ENCODE data around the gene LDLRAD4.
"Not testable (repeated sequence)": the region's sequence is repeated elsewhere in the genome, so short reads cannot be mapped to it uniquely, and the experiment has no call there.

The LDLRAD4 gene

GRCh38 chr18:13486284-13486683, 267.7 kb downstream of the LDLRAD4 start:
- H3K9ac ChIP-seq (ENCODE audit: low read depth in 1 of 2, low read length in 2 of 2) = no peak overlapping the region
- no peak overlapping the region for H3K27ac ChIP-seq (ENCODE audit: low read depth, low read length)
- H3K4me1 ChIP-seq (ENCODE audit: control insufficient read depth in 1 of 2, insufficient read depth in 2 of 2, low read length in 2 of 2) = no peaks in the 10 kb centered on the region
- no peaks in the 10 kb centered on the region for H3K9me3 ChIP-seq (ENCODE audit: control insufficient read depth in 1 of 2, low read length in 2 of 2)
- no peaks in the 10 kb centered on the region for H3K27me3 ChIP-seq (ENCODE audit: control insufficient read depth in 1 of 2, insufficient read depth in 2 of 2, low read length in 2 of 2)
- H3K4me3 ChIP-seq (ENCODE audit: low read depth in 1 of 2, low read length in 2 of 2) = no peak overlapping the region
- H3K36me3 ChIP-seq (ENCODE audit: control insufficient read depth in 1 of 2, insufficient read depth in 2 of 2, low read length in 2 of 2) = peaks cover 0 to 3% of the 10 kb centered on the region in 2 donors

GRCh38 chr18:13486686-13487085, 268.1 kb downstream of the LDLRAD4 start:
- Histone ChIP-seq H3K9me3 (ENCODE audit: control insufficient read depth in 1 of 2, low read length in 2 of 2) (no peaks in the 10 kb centered on the region), H3K4me3 (ENCODE audit: low read depth in 1 of 2, low read length in 2 of 2) (no peak overlapping the region), H3K36me3 (ENCODE audit: control insufficient read depth in 1 of 2, insufficient read depth in 2 of 2, low read length in 2 of 2) (peaks cover 2 to 3% of the 10 kb centered on the region in 2 donors), H3K4me1 (ENCODE audit: control insufficient read depth in 1 of 2, insufficient read depth in 2 of 2, low read length in 2 of 2) (no peaks in the 10 kb centered on the region), H3K9ac (ENCODE audit: low read depth in 1 of 2, low read length in 2 of 2) (no peak overlapping the region), H3K27me3 (ENCODE audit: control insufficient read depth in 1 of 2, insufficient read depth in 2 of 2, low read length in 2 of 2) (no peaks in the 10 kb centered on the region), H3K27ac (ENCODE audit: low read depth, low read length) (no peak overlapping the region)

DNA sequence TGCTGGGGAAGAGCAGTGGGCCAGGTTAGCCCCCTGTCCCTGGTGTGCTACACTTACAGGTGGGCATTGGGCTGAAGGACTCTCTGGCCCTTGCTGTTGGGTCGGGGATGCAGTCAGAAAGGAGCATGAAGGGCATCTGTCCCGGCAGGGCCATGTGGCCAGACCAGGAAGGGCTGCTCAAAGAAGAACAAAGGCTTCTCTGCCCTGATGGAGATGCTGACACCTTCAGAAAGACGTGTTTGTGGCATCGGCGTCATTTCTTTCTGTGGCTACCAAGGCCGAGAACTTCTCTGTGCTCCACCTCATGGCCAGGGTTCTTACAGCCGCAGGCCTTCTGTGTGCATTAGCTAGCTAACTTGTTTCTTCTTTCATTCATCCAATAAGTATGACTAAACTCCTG, 268.7 kb downstream of the LDLRAD4 start:
- H3K9ac ChIP-seq (ENCODE audit: low read depth in 1 of 2, low read length in 2 of 2) = no peak overlapping the region
- peaks cover 3 to 8% of the 10 kb centered on the region in 2 donors for H3K36me3 ChIP-seq (ENCODE audit: control insufficient read depth in 1 of 2, insufficient read depth in 2 of 2, low read length in 2 of 2)
- no peak overlapping the region for H3K27ac ChIP-seq (ENCODE audit: low read depth, low read length)
- H3K9me3 ChIP-seq (ENCODE audit: control insufficient read depth in 1 of 2, low read length in 2 of 2) = no peaks in the 10 kb centered on the region
- no peak overlapping the region for H3K4me3 ChIP-seq (ENCODE audit: low read depth in 1 of 2, low read length in 2 of 2)
- no peaks in the 10 kb centered on the region for H3K27me3 ChIP-seq (ENCODE audit: control insufficient read depth in 1 of 2, insufficient read depth in 2 of 2, low read length in 2 of 2)
- no peaks in the 10 kb centered on the region for H3K4me1 ChIP-seq (ENCODE audit: control insufficient read depth in 1 of 2, insufficient read depth in 2 of 2, low read length in 2 of 2)

DNA sequence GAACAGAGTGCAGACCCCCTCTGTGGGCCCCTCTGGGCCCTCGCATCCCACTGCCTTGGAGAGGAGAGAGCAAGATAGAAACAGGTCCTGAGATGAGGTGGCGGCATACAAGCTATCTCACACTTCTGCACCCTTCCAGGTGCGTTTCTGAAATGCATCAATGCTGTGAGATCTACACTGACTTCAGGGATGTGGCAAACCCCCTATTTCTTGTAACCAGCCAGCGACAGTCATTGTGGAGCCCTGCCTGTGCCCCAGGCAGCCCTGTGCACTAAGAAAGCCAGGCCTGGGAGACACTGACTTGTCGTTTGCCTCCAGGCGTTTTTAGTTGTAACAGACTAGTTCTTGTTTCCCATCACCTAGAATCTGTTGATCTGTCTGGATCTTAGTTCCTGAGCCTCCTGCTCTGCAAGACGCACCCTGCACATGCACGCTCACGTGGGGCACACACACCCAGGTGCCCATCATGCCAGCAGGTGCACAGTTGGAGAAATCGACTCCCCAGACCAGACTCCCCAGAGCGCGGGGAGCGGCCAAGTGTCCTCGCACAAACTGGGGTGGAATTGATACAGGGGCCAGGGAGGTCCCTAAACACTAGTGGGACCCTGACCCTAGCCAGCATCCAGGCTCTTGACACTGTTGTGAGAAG, 269.8 kb downstream of the LDLRAD4 start:
- Histone ChIP-seq H3K4me3 (ENCODE audit: low read depth in 1 of 2, low read length in 2 of 2) (no peak overlapping the region), H3K36me3 (ENCODE audit: control insufficient read depth in 1 of 2, insufficient read depth in 2 of 2, low read length in 2 of 2) (peaks cover 3 to 12% of the 10 kb centered on the region in 2 donors), H3K9me3 (ENCODE audit: control insufficient read depth in 1 of 2, low read length in 2 of 2) (no peaks in the 10 kb centered on the region), H3K27ac (ENCODE audit: low read depth, low read length) (no peak overlapping the region), H3K27me3 (ENCODE audit: control insufficient read depth in 1 of 2, insufficient read depth in 2 of 2, low read length in 2 of 2) (no peaks in the 10 kb centered on the region), H3K9ac (ENCODE audit: low read depth in 1 of 2, low read length in 2 of 2) (no peak overlapping the region), H3K4me1 (ENCODE audit: control insufficient read depth in 1 of 2, insufficient read depth in 2 of 2, low read length in 2 of 2) (no peaks in the 10 kb centered on the region)

GRCh38 chr18:13489303-13489702, 270.7 kb downstream of the LDLRAD4 start:
- not testable (repeated sequence) for H3K9me3 ChIP-seq (ENCODE audit: control insufficient read depth in 1 of 2, low read length in 2 of 2); H3K4me1 ChIP-seq (ENCODE audit: control insufficient read depth in 1 of 2, insufficient read depth in 2 of 2, low read length in 2 of 2); H3K9ac ChIP-seq (ENCODE audit: low read depth in 1 of 2, low read length in 2 of 2); H3K4me3 ChIP-seq (ENCODE audit: low read depth in 1 of 2, low read length in 2 of 2); H3K27me3 ChIP-seq (ENCODE audit: control insufficient read depth in 1 of 2, insufficient read depth in 2 of 2, low read length in 2 of 2); H3K27ac ChIP-seq (ENCODE audit: low read depth, low read length)
- H3K36me3 ChIP-seq (ENCODE audit: control insufficient read depth in 1 of 2, insufficient read depth in 2 of 2, low read length in 2 of 2) = peaks cover 3 to 12% of the 10 kb centered on the region in 2 donors

DNA sequence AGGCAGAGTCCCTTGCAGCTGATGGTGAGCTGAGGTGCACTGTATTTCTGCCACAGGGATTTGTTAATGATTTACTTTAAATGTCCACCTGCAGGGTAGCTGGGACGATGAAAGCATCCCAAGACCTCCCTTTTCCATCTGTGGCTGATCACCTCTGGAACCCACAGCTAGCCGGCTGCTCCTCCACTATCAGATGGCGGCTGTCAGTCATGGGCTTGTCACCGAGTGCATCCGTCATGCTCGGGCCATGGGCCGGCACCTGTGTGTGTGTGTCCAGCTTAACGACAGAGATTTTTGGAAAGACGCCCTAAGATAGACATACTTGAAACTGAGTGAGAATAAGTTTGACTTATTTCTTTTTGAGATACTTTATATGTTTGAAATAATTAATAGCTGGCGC, 272.6 kb downstream of the LDLRAD4 start:
- no peak overlapping the region for H3K4me3 ChIP-seq (ENCODE audit: low read depth in 1 of 2, low read length in 2 of 2)
- no peak overlapping the region for H3K9ac ChIP-seq (ENCODE audit: low read depth in 1 of 2, low read length in 2 of 2)
- H3K4me1 ChIP-seq (ENCODE audit: control insufficient read depth in 1 of 2, insufficient read depth in 2 of 2, low read length in 2 of 2) = no peaks in the 10 kb centered on the region
- H3K27ac ChIP-seq (ENCODE audit: low read depth, low read length) = no peak overlapping the region
- H3K27me3 ChIP-seq (ENCODE audit: control insufficient read depth in 1 of 2, insufficient read depth in 2 of 2, low read length in 2 of 2) = no peaks in the 10 kb centered on the region
- no peaks in the 10 kb centered on the region for H3K9me3 ChIP-seq (ENCODE audit: control insufficient read depth in 1 of 2, low read length in 2 of 2)
- peaks cover 3 to 12% of the 10 kb centered on the region in 2 donors for H3K36me3 ChIP-seq (ENCODE audit: control insufficient read depth in 1 of 2, insufficient read depth in 2 of 2, low read length in 2 of 2)

DNA sequence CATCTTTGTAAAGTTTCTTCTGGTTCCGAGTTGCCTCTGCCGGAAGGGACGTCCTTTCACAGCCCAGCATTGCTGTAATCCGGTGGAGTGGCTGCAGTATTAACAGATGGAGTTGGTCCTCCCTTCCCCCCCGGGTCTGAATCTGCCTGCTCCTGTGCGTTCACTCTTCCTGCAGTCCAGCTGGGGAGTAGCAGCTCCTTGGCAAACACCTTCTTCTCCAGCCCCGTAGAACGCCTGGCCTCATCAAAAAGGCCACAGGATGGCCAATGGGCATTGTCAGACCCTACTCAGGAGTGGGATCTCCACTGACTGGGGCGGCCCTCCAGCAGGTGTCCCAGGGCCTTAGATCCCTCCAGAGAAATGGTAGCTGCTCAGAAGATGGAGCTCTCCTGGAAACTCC, 273.8 kb downstream of the LDLRAD4 start:
- Histone ChIP-seq H3K9ac (ENCODE audit: low read depth in 1 of 2, low read length in 2 of 2) (no peak overlapping the region), H3K4me3 (ENCODE audit: low read depth in 1 of 2, low read length in 2 of 2) (no peak overlapping the region), H3K27ac (ENCODE audit: low read depth, low read length) (no peak overlapping the region), H3K27me3 (ENCODE audit: control insufficient read depth in 1 of 2, insufficient read depth in 2 of 2, low read length in 2 of 2) (no peaks in the 10 kb centered on the region), H3K9me3 (ENCODE audit: control insufficient read depth in 1 of 2, low read length in 2 of 2) (no peaks in the 10 kb centered on the region), H3K36me3 (ENCODE audit: control insufficient read depth in 1 of 2, insufficient read depth in 2 of 2, low read length in 2 of 2) (peaks cover 5 to 12% of the 10 kb centered on the region in 2 donors), H3K4me1 (ENCODE audit: control insufficient read depth in 1 of 2, insufficient read depth in 2 of 2, low read length in 2 of 2) (no peaks in the 10 kb centered on the region)

DNA sequence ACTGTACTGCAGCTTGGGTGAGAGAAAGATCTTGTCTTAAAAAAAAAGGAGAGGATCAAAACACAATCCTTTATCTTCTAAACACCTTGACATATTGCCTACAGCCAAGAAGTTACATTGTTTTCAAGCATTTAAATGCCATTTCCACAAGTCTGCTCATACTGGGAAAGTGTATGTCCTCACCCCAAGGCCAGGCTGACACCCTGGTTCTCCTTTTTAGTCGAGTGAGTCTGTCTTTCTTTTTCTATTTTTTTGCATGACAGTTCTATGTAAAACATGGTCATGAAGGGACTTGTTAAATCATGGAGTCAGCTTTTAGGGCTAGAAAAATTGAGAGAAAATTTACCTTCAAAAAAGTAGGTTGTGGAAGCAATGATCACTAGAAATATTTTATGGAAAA, 274.5 kb downstream of the LDLRAD4 start:
- H3K4me1 ChIP-seq (ENCODE audit: control insufficient read depth in 1 of 2, insufficient read depth in 2 of 2, low read length in 2 of 2) = no peaks in the 10 kb centered on the region
- H3K9me3 ChIP-seq (ENCODE audit: control insufficient read depth in 1 of 2, low read length in 2 of 2) = peaks cover 0 to under 1% of the 10 kb centered on the region in 2 donors
- no peak overlapping the region for H3K4me3 ChIP-seq (ENCODE audit: low read depth in 1 of 2, low read length in 2 of 2)
- H3K9ac ChIP-seq (ENCODE audit: low read depth in 1 of 2, low read length in 2 of 2) = no peak overlapping the region
- H3K27ac ChIP-seq (ENCODE audit: low read depth, low read length) = no peak overlapping the region
- no peaks in the 10 kb centered on the region for H3K27me3 ChIP-seq (ENCODE audit: control insufficient read depth in 1 of 2, insufficient read depth in 2 of 2, low read length in 2 of 2)
- H3K36me3 ChIP-seq (ENCODE audit: control insufficient read depth in 1 of 2, insufficient read depth in 2 of 2, low read length in 2 of 2) = peaks cover 10 to 17% of the 10 kb centered on the region in 2 donors

- no peak overlapping the region for H3K4me3 ChIP-seq (ENCODE audit: low read depth in 1 of 2, low read length in 2 of 2)
- no peaks in the 10 kb centered on the region for H3K4me1 ChIP-seq (ENCODE audit: control insufficient read depth in 1 of 2, insufficient read depth in 2 of 2, low read length in 2 of 2)
- H3K27me3 ChIP-seq (ENCODE audit: control insufficient read depth in 1 of 2, insufficient read depth in 2 of 2, low read length in 2 of 2) = no peaks in the 10 kb centered on the region
- H3K9me3 ChIP-seq (ENCODE audit: control insufficient read depth in 1 of 2, low read length in 2 of 2) = peaks cover 0 to 6% of the 10 kb centered on the region in 2 donors
- no peak overlapping the region for H3K27ac ChIP-seq (ENCODE audit: low read depth, low read length)
- no peak overlapping the region for H3K9ac ChIP-seq (ENCODE audit: low read depth in 1 of 2, low read length in 2 of 2)
- H3K36me3 ChIP-seq (ENCODE audit: control insufficient read depth in 1 of 2, insufficient read depth in 2 of 2, low read length in 2 of 2) = peaks cover 13 to 24% of the 10 kb centered on the region in 2 donors
Observed at GRCh38 chr18:13493725-13494124, 275.2 kb downstream of the LDLRAD4 start.

- no peak overlapping the region for H3K9ac ChIP-seq (ENCODE audit: low read depth in 1 of 2, low read length in 2 of 2)
- peaks cover 13 to 26% of the 10 kb centered on the region in 2 donors for H3K36me3 ChIP-seq (ENCODE audit: control insufficient read depth in 1 of 2, insufficient read depth in 2 of 2, low read length in 2 of 2)
- H3K27ac ChIP-seq (ENCODE audit: low read depth, low read length) = no peak overlapping the region
- no peak overlapping the region for H3K4me3 ChIP-seq (ENCODE audit: low read depth in 1 of 2, low read length in 2 of 2)
- H3K4me1 ChIP-seq (ENCODE audit: control insufficient read depth in 1 of 2, insufficient read depth in 2 of 2, low read length in 2 of 2) = no peaks in the 10 kb centered on the region
- H3K9me3 ChIP-seq (ENCODE audit: control insufficient read depth in 1 of 2, low read length in 2 of 2) = peaks cover 0 to 10% of the 10 kb centered on the region in 2 donors
- no peaks in the 10 kb centered on the region for H3K27me3 ChIP-seq (ENCODE audit: control insufficient read depth in 1 of 2, insufficient read depth in 2 of 2, low read length in 2 of 2)
Observed at GRCh38 chr18:13494871-13495445, 276.4 kb downstream of the LDLRAD4 start.

Measured in duodenal mucosa (tissue), 2 donors.